Measurements from ENCODE around the gene CLASP1. TPM values are rescaled to one million over a fixed set of nuclear protein-coding genes. Genes with fewer than 3 reads are reported as not detected.

The CLASP1 gene
- total and polyA plus RNA-seq, 2 experiments from 2014 or later: 16.6 to 56.3 TPM

DNA sequence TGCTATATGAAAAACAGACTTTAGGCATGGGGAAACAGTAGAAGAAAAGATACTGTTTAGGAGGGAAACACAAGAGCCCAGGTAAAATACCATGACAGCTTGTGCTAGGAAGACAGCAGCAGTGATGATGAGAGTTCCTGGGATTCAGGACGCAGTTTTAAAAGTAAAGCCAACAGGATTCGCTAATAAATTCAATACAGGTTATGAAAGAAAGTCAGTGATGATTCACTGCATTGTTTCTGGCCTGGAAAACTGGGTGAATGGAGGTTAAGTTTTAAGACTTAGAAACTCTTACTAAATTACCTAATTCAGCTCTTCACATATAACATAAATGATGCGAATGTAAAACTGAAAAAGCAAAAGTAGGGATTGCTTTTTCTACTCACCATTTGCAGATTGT, 146.5 kb downstream of the CLASP1 start:
- Mint-ChIP-seq H3K27ac (no peak overlapping the region), H3K36me3 (ENCODE audit: low read depth) (peaks cover 47% of the 10 kb centered on the region)

More for the DNA sequence above, 146.5 kb downstream of the CLASP1 start:
- Histone ChIP-seq H3K4me3 (no peak overlapping the region), H3K9me2 (ENCODE audit: insufficient read depth) (peaks cover 2% of the 10 kb centered on the region; the same call in 1 of the 2 replicates), H3K36me3 (ENCODE audit: insufficient read depth) (peaks cover 15% of the 10 kb centered on the region), H3K79me2 (replicated peaks; ENCODE audit: insufficient read depth) (peaks cover 7% of the 10 kb centered on the region), H3K4me1 (ENCODE audit: insufficient read depth) (no peaks in the 10 kb centered on the region), H4K20me1 (replicated peaks; ENCODE audit: insufficient read depth) (peaks cover 4% of the 10 kb centered on the region), H3K27me3 (ENCODE audit: insufficient read depth) (no peaks in the 10 kb centered on the region), H3K27ac (ENCODE audit: low read depth) (no peak overlapping the region), H2AFZ (no peak overlapping the region), H3K4me2 (no peak overlapping the region), H3F3A (replicated peaks; ENCODE audit: low read depth) (no peaks in the 10 kb centered on the region)
- Mint-ChIP-seq H3K4me3 (no peak overlapping the region), H3K9me3 (peaks cover 8% of the 10 kb centered on the region), H3K27me3 (ENCODE audit: insufficient read depth, low read depth, poor library complexity) (no peaks in the 10 kb centered on the region), H3K4me1 (peaks cover 8% of the 10 kb centered on the region; the same call in 2 of the 3 replicates)
- DNase-seq (ENCODE audit: low spot score): no peak
- no peak for ATAC-seq
- TF ChIP-seq EZH2 (IDR thresholded peaks at IDR 0.05; ENCODE audit: low read depth, unreplicated experiment) (no peak), ZNF331 (CRISPR knock-in tag; IDR thresholded peaks at IDR 0.05; ENCODE audit: low read depth) (no peak), JUNB (IDR thresholded peaks at IDR 0.05; ENCODE audit: unreplicated experiment) (no peak), CREB1 (CRISPR knock-in tag; IDR thresholded peaks at IDR 0.05; ENCODE audit: low read depth) (no peak), ZNF114 (CRISPR knock-in tag; IDR thresholded peaks at IDR 0.05) (no peak), NANOG (IDR thresholded peaks at IDR 0.05; ENCODE audit: borderline replicate concordance) (no peak), STAT1 (IDR thresholded peaks at IDR 0.05; ENCODE audit: unreplicated experiment) (no peak), EZH2phosphoT487 (IDR thresholded peaks at IDR 0.05; ENCODE audit: unreplicated experiment) (no peak), POLR2AphosphoS5 (IDR thresholded peaks at IDR 0.05; ENCODE audit: low read depth) (no peak)
- TF ChIP-seq, protein P1, sequence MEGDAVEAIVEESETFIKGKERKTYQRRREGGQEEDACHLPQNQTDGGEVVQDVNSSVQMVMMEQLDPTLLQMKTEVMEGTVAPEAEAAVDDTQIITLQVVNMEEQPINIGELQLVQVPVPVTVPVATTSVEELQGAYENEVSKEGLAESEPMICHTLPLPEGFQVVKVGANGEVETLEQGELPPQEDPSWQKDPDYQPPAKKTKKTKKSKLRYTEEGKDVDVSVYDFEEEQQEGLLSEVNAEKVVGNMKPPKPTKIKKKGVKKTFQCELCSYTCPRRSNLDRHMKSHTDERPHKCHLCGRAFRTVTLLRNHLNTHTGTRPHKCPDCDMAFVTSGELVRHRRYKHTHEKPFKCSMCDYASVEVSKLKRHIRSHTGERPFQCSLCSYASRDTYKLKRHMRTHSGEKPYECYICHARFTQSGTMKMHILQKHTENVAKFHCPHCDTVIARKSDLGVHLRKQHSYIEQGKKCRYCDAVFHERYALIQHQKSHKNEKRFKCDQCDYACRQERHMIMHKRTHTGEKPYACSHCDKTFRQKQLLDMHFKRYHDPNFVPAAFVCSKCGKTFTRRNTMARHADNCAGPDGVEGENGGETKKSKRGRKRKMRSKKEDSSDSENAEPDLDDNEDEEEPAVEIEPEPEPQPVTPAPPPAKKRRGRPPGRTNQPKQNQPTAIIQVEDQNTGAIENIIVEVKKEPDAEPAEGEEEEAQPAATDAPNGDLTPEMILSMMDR (conservative IDR thresholded peaks at IDR 0.05; ENCODE audit: low read depth in 2 of 2): no peak
- TF ChIP-seq, protein P2, sequence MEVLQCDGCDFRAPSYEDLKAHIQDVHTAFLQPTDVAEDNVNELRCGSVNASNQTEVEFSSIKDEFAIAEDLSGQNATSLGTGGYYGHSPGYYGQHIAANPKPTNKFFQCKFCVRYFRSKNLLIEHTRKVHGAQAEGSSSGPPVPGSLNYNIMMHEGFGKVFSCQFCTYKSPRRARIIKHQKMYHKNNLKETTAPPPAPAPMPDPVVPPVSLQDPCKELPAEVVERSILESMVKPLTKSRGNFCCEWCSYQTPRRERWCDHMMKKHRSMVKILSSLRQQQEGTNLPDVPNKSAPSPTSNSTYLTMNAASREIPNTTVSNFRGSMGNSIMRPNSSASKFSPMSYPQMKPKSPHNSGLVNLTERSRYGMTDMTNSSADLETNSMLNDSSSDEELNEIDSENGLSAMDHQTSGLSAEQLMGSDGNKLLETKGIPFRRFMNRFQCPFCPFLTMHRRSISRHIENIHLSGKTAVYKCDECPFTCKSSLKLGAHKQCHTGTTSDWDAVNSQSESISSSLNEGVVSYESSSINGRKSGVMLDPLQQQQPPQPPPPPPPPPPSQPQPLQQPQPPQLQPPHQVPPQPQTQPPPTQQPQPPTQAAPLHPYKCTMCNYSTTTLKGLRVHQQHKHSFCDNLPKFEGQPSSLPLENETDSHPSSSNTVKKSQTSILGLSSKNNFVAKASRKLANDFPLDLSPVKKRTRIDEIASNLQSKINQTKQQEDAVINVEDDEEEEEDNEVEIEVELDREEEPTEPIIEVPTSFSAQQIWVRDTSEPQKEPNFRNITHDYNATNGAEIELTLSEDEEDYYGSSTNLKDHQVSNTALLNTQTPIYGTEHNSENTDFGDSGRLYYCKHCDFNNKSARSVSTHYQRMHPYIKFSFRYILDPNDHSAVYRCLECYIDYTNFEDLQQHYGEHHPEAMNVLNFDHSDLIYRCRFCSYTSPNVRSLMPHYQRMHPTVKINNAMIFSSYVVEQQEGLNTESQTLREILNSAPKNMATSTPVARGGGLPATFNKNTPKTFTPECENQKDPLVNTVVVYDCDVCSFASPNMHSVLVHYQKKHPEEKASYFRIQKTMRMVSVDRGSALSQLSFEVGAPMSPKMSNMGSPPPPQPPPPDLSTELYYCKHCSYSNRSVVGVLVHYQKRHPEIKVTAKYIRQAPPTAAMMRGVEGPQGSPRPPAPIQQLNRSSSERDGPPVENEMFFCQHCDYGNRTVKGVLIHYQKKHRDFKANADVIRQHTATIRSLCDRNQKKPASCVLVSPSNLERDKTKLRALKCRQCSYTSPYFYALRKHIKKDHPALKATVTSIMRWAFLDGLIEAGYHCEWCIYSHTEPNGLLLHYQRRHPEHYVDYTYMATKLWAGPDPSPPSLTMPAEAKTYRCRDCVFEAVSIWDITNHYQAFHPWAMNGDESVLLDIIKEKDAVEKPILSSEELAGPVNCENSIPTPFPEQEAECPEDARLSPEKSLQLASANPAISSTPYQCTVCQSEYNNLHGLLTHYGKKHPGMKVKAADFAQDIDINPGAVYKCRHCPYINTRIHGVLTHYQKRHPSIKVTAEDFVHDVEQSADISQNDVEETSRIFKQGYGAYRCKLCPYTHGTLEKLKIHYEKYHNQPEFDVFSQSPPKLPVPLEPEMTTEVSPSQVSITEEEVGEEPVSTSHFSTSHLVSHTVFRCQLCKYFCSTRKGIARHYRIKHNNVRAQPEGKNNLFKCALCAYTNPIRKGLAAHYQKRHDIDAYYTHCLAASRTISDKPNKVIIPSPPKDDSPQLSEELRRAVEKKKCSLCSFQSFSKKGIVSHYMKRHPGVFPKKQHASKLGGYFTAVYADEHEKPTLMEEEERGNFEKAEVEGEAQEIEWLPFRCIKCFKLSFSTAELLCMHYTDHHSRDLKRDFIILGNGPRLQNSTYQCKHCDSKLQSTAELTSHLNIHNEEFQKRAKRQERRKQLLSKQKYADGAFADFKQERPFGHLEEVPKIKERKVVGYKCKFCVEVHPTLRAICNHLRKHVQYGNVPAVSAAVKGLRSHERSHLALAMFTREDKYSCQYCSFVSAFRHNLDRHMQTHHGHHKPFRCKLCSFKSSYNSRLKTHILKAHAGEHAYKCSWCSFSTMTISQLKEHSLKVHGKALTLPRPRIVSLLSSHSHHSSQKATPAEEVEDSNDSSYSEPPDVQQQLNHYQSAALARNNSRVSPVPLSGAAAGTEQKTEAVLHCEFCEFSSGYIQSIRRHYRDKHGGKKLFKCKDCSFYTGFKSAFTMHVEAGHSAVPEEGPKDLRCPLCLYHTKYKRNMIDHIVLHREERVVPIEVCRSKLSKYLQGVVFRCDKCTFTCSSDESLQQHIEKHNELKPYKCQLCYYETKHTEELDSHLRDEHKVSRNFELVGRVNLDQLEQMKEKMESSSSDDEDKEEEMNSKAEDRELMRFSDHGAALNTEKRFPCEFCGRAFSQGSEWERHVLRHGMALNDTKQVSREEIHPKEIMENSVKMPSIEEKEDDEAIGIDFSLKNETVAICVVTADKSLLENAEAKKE (CRISPR knock-in tag; IDR thresholded peaks at IDR 0.05): no peak
- TF ChIP-seq, protein P3, sequence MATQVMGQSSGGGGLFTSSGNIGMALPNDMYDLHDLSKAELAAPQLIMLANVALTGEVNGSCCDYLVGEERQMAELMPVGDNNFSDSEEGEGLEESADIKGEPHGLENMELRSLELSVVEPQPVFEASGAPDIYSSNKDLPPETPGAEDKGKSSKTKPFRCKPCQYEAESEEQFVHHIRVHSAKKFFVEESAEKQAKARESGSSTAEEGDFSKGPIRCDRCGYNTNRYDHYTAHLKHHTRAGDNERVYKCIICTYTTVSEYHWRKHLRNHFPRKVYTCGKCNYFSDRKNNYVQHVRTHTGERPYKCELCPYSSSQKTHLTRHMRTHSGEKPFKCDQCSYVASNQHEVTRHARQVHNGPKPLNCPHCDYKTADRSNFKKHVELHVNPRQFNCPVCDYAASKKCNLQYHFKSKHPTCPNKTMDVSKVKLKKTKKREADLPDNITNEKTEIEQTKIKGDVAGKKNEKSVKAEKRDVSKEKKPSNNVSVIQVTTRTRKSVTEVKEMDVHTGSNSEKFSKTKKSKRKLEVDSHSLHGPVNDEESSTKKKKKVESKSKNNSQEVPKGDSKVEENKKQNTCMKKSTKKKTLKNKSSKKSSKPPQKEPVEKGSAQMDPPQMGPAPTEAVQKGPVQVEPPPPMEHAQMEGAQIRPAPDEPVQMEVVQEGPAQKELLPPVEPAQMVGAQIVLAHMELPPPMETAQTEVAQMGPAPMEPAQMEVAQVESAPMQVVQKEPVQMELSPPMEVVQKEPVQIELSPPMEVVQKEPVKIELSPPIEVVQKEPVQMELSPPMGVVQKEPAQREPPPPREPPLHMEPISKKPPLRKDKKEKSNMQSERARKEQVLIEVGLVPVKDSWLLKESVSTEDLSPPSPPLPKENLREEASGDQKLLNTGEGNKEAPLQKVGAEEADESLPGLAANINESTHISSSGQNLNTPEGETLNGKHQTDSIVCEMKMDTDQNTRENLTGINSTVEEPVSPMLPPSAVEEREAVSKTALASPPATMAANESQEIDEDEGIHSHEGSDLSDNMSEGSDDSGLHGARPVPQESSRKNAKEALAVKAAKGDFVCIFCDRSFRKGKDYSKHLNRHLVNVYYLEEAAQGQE (IDR thresholded peaks at IDR 0.05; ENCODE audit: unreplicated experiment): no peak
- TF ChIP-seq, protein P4, sequence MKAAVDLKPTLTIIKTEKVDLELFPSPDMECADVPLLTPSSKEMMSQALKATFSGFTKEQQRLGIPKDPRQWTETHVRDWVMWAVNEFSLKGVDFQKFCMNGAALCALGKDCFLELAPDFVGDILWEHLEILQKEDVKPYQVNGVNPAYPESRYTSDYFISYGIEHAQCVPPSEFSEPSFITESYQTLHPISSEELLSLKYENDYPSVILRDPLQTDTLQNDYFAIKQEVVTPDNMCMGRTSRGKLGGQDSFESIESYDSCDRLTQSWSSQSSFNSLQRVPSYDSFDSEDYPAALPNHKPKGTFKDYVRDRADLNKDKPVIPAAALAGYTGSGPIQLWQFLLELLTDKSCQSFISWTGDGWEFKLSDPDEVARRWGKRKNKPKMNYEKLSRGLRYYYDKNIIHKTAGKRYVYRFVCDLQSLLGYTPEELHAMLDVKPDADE (IDR thresholded peaks at IDR 0.05): no peak
